Stimulated activated CD4-positive, alpha-beta T cell treated with anti-CD3 and anti-CD28 coated beads, TNF-alpha, amount 100 ng/mL, for 24 hours (primary cell): ENCODE results near the gene DUSP16.
A peak's percentile ranks its signal among the peaks of the same experiment; 100 is the strongest.

Source experiments
- DNase-seq, 3 experiments: peaks; one replicate each; pipeline ENCODE4 v3.0.0-alpha.2; 2020; ENCODE audit warnings: low read depth in 3 of 3

The DUSP16 gene

GRCh38 chr12:12443431-12443878, 119.2 kb downstream of the DUSP16 start:
- DNase-seq, result no peak

DNA sequence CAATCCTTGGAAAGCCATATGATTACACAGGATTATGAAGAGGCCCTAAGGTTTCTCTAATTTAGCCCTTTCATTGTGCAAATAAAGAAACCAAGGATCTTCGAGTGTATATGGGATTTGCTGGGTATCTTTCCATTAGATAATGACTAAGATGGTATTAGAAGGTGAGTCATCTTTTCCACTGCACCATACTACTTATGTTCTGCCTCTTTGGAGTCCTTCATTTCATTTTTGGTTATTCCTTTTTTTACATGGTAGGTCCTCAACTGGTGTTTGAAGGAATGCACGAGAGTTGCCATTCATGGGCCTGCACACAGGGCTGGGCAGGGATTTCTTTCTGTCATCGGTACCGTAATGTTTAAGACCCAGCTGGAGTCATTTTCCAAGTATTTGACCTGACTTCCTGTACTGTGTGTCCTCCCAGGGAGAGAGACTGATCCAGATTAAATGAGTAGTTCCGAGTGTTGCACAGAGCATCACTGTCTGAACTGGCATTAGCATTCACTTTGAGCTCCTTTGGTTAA, 120.1 kb downstream of the DUSP16 start:
- no peak for DNase-seq

DNA sequence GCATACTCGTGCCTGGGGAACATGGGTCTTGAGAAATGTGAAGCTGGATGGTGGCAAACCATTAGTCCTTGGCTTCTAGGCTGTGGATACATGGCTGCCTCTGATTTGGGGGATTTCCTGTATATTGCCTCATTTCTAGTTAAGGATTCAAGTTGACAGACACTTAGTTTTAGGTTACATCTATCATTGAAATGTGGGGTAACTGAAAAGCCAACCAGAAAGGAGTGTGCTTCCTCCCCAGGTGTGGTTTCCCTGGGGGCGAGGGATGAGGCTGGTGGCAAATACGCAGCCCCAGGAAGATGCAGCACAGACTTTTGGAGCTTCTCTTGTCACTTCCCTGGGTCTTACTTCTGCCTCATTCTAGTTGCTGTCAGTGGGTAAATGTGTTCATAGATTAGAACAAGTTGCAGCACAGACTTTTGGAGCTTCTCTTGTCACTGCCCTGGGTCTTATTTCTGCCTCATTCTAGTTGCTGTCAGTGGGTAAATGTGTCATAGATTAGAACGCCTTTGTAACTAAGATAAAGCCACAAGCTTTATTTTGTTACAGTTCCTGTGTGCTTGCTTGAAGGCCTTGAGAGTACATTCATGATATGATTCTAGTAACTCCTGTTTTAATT, 120.7 kb downstream of the DUSP16 start:
- peak in 1 of 3 experiments; percentile 21 for DNase-seq

GRCh38 chr12:12441429-12441807, 121.2 kb downstream of the DUSP16 start:
- DNase-seq, result no peak

DNA sequence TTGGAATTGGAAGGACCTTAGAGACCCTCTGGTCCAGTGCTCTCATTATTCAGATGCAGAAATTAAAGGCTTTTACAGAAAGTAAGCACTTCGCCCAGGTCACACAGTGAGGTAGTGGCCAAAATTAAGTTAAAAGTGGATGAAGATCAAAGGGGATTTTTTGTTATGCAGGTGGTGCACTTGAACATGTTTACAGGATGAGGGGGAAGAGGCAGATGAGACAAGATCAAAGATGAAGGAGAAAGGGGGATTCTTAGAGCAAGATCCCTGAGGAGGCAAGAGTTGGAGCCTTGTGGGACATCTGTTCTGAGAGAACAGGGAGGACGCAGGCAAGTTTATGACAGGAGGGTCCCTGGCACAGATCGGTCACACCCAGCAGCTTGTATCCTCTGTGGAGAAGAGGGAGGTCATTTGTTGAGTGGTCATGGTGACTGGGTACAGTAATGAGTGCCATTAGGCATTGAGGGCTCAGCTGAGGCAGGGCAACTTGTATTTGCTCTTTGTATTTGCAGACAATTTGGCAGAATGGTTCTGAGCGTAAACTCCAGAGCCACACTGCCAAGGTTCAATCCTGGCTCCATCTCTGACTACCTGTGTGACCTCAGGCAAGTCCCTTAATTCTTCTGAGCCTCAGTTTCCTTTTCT, 121.8 kb downstream of the DUSP16 start:
- no peak for DNase-seq

GRCh38 chr12:12439636-12440035, 123.0 kb downstream of the DUSP16 start:
- DNase-seq, result peak in 2 of 3 experiments; percentile 45 to 54

DNA sequence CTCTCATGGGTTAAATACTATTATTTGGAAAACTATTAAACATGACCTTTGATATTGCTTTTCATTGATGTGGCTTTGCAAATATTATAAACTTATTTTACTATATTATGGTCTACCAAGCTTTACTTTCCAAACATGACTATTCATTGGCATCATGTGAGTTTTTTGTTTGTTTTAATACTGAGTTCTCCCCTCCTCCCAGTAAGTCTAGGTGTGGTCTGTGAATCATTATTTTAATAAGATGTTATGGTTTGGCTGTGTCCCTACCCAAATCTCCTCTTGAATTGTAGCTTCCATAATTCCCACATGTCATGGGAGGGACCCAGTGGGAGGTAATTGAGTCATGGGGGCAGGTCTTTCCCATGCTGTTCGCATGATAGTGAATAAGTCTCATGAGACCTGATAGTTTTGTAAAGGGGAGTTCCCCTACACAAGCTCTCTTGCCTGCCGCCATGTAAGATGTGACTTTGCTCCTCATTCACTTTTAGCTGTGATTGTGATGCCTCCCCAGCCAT, 125.8 kb downstream of the DUSP16 start:
- no peak for DNase-seq

DNA sequence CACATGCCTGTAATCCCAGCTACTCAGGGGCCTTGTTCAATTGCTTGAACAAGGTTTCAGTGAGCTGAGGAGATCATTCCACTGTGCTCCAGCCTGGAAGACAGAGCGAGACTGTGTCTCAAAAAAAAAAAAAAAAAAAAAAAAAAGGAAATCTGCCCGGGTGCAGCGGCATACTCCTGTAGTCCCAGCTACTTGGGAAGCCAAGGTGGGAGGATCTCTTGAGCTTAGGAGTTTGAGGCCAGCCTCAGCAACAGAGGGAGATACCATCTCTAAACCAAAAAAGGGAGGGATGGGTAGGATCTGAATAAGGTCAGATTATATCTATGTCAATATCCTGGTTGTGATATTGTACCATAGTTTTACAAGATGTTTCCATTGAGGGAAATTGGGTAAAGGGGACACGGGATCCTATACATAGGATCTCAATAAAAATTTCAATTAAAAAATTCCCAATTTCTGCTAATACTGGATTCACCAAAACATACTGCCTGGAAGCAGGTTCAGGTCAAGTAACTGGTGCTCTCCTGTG, 129.4 kb downstream of the DUSP16 start:
- DNase-seq, result no peak

GRCh38 chr12:12432364-12432763, 130.3 kb downstream of the DUSP16 start:
- DNase-seq, result no peak

- DNase-seq, result no peak
These were observed 133.6 kb downstream of the DUSP16 start for GRCh38 chr12:12428961-12429657.

- no peak for DNase-seq
These were observed 134.6 kb downstream of the DUSP16 start for GRCh38 chr12:12428047-12428446.

GRCh38 chr12:12427568-12427967, 135.1 kb downstream of the DUSP16 start:
- DNase-seq, result no peak

- DNase-seq, result no peak
These were observed 137.0 kb downstream of the DUSP16 start for GRCh38 chr12:12425616-12426015.

DNA sequence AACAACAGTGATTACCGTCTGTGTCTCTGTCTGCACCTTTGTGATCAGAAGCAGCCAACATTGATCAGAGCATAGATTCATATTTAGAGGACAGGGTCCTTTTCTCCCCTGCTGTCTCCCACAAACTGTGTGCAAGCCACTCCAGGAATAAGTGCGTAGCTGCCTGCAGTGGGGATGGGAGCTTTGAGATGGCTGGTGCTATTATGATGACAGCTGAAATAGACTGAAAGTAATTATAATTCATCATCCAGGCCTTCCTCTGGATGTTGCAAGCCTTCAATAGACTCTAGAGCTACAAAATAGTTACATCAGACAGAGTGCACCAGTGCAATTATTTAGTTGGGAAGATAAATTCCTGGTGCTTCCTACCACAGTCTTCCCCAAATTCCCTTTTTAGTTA, 137.7 kb downstream of the DUSP16 start:
- DNase-seq, result no peak
